A673 (cell line): ENCODE data around the gene TSPEAR. TPM values are rescaled to one million over a fixed set of nuclear protein-coding genes. Genes with fewer than 3 reads are reported as not detected.

ENCODE experiments used
- BruUV-seq: library from RNA; stranded (reverse); fragments of 400-500 nt; replicated peaks from 2 replicates; lab custom pipeline; 2021; lab: Mats Ljungman, UMichigan
- CTCF ChIA-PET: fragments of 300-600 bp; sonication (Branson Sonifier 250); formaldehyde crosslinking; loops from one replicate; lab custom pipeline; 2022; ENCODE audit warnings: antibody characterized with exemption; lab: Charles Lee
- POLR2A ChIA-PET: fragments of 300-600 bp; sonication (Branson Sonifier 250); formaldehyde crosslinking; loops from one replicate; lab custom pipeline; 2022; ENCODE audit warnings: antibody characterized with exemption; ENCODE audit not compliant: low non-redundant PET; lab: Charles Lee
- DNase-seq: peaks from one replicate; pipeline ENCODE4 v3.0.0-alpha.2; 2015; ENCODE audit warnings: low spot score
- H3K27ac ChIP-seq: fragments of 200-600 bp; sonication (generic); 2 replicates; pipeline ENCODE4 v1.5.1; 2016; ENCODE audit warnings: mixed run types, low read depth, mild to moderate bottlenecking, mixed read lengths, antibody characterized with exemption, low read length; ENCODE audit not compliant: poor library complexity, severe bottlenecking
- H3K27me3 ChIP-seq: fragments of 200-600 bp; sonication (generic); replicated peaks from 2 replicates; pipeline ENCODE4 v1.6.1; 2017; ENCODE audit warnings: mixed run types, low read depth, mild to moderate bottlenecking, mixed read lengths, antibody characterized with exemption, low read length; ENCODE audit not compliant: insufficient read depth, poor library complexity
- H3K36me3 ChIP-seq: fragments of 200-600 bp; sonication (generic); 2 replicates; pipeline ENCODE4 v1.6.1; 2016; ENCODE audit warnings: mixed run types, mild to moderate bottlenecking, mixed read lengths, antibody characterized with exemption, low read length; ENCODE audit not compliant: insufficient read depth, poor library complexity, severe bottlenecking
- H3K4me1 ChIP-seq: fragments of 200-600 bp; sonication (generic); 2 replicates; pipeline ENCODE4 v1.6.1; 2017; ENCODE audit warnings: mixed run types, mild to moderate bottlenecking, mixed read lengths, antibody characterized with exemption, low read length; ENCODE audit not compliant: insufficient read depth, poor library complexity, severe bottlenecking
- H3K4me3 ChIP-seq: fragments of 200-600 bp; sonication (generic); 2 replicates; pipeline ENCODE4 v1.5.1; 2016; ENCODE audit warnings: low read depth, mixed run types, mild to moderate bottlenecking, mixed read lengths, low read length; ENCODE audit not compliant: poor library complexity, severe bottlenecking
- H3K9me3 ChIP-seq: fragments of 200-600 bp; sonication (generic); 2 replicates; pipeline ENCODE4 v1.6.1; 2016; ENCODE audit warnings: mixed run types, low read depth, mild to moderate bottlenecking, mixed read lengths, antibody characterized with exemption, low read length; ENCODE audit not compliant: poor library complexity, severe bottlenecking
- EZH2 ChIP-seq: fragments of 200-600 bp; sonication (generic); IDR thresholded peaks from 2 replicates; pipeline ENCODE4 v1.6.1; 2017; ENCODE audit warnings: borderline replicate concordance, low read depth, mild to moderate bottlenecking, mixed read lengths, antibody characterized with exemption, low read length; ENCODE audit not compliant: poor library complexity, severe bottlenecking
- intact Hi-C: fragments of 100-400 bp; cut with micrococcal nuclease; formaldehyde crosslinking; loops from one replicate; pipeline ENCODE4 v1.10.0; 2022; ENCODE audit not compliant: unreplicated experiment
- total RNA-seq: library from RNA; stranded (reverse); gene quantifications from 2 replicates; pipeline ENCODE4 v1.2.3, GENCODE V29; 2021
- TF ChIP-seq, protein P1 (sequence below): fragments of 300-800, 200-600 bp; sonication (generic); conservative IDR thresholded peaks from 2 replicates; pipeline ENCODE4 v1.5.1; 2017; ENCODE audit warnings: low read depth, mild to moderate bottlenecking, antibody characterized with exemption, low read length, moderate library complexity, mixed read lengths

TSPEAR gene
- total RNA-seq, 1 experiment from 2014 or later, result 8.3 TPM

DNA sequence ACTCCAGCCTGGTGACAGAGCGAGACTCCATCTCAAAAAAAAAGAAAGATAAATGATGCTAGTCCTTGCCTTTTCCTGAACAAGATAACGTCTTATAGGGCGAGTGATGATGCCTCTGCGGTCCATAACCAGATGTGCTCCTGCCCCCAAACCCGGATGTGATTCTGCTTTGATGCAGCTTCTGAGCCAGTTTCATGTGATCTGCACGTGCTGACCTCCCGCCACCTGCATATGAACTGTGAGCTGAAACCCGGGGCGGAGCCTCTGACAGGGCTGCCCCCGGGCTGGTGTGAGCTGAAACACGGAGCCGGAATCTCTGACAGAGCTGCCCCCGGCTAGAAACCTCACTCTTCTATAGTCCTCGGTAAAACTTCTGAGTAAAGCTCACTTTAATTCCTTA, 58.2 kb downstream of the TSPEAR start:
- no peak for DNase-seq
- Histone ChIP-seq H3K9me3 (no peaks in the 10 kb centered on the region), H3K36me3 (no peaks in the 10 kb centered on the region), H3K27me3 (no peaks in the 10 kb centered on the region), H3K27ac (no peak overlapping the region), H3K4me3 (no peak overlapping the region), H3K4me1 (no peaks in the 10 kb centered on the region)
- BruUV-seq, result no TSS peak
- intact Hi-C loops, result no loop called here
- ChIA-PET CTCF (no interaction called here), POLR2A (interaction anchor here (0.6 kb wide), 1 partner anchor 140 kb away, joined by 4 read pairs; no protein-coding TSS in a partner anchor)
- TF ChIP-seq, protein P1, sequence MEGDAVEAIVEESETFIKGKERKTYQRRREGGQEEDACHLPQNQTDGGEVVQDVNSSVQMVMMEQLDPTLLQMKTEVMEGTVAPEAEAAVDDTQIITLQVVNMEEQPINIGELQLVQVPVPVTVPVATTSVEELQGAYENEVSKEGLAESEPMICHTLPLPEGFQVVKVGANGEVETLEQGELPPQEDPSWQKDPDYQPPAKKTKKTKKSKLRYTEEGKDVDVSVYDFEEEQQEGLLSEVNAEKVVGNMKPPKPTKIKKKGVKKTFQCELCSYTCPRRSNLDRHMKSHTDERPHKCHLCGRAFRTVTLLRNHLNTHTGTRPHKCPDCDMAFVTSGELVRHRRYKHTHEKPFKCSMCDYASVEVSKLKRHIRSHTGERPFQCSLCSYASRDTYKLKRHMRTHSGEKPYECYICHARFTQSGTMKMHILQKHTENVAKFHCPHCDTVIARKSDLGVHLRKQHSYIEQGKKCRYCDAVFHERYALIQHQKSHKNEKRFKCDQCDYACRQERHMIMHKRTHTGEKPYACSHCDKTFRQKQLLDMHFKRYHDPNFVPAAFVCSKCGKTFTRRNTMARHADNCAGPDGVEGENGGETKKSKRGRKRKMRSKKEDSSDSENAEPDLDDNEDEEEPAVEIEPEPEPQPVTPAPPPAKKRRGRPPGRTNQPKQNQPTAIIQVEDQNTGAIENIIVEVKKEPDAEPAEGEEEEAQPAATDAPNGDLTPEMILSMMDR, result no peak
- TF ChIP-seq EZH2, result no peak

DNA sequence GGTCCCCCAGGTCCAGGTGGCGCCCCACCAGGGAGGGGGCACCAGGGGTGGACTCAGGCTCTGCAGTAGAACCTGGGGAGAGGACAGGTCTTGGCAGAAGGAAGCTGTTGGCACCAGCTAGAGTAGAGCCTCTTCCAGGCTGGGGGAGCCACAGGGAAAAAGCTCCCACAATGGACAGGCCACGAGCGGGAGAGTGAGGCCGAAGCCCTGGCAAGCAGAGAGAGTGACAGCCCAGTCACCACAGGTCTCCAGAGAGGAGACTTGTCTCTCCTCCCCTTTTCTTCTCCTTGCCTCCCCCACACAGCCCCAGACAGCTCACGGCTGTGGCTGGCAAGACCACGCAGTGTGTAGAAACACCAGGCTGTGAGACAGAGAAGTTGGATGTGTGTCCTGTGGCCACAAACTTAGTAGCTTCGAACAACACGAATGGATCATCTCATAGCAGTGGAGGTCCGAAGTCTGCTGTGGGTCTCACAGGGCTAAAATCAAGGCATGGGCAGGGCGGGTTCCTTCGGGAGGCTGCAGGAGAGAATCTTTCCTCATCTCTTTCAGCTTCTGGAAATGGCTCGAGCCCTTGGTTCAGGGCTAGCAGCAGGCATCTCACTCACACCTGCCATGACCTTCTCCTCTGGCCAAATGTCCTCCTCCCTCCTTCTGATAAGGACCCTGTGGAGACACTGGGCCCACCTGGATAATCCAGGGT, 60.2 kb downstream of the TSPEAR start:
- Histone ChIP-seq H3K9me3 (no peaks in the 10 kb centered on the region), H3K36me3 (no peaks in the 10 kb centered on the region), H3K4me3 (no peak overlapping the region), H3K27ac (no peak overlapping the region), H3K27me3 (no peaks in the 10 kb centered on the region), H3K4me1 (no peaks in the 10 kb centered on the region)
- intact Hi-C loops, result no loop called here
- no peak for DNase-seq
- POLR2A ChIA-PET, result interaction anchor here (0.5 kb wide), 1 partner anchor 149 kb away, joined by 3 read pairs; no protein-coding TSS in a partner anchor
- CTCF ChIA-PET, result no interaction called here
- BruUV-seq, result no TSS peak
- TF ChIP-seq, protein P1, result no peak
- TF ChIP-seq EZH2, result no peak

DNA sequence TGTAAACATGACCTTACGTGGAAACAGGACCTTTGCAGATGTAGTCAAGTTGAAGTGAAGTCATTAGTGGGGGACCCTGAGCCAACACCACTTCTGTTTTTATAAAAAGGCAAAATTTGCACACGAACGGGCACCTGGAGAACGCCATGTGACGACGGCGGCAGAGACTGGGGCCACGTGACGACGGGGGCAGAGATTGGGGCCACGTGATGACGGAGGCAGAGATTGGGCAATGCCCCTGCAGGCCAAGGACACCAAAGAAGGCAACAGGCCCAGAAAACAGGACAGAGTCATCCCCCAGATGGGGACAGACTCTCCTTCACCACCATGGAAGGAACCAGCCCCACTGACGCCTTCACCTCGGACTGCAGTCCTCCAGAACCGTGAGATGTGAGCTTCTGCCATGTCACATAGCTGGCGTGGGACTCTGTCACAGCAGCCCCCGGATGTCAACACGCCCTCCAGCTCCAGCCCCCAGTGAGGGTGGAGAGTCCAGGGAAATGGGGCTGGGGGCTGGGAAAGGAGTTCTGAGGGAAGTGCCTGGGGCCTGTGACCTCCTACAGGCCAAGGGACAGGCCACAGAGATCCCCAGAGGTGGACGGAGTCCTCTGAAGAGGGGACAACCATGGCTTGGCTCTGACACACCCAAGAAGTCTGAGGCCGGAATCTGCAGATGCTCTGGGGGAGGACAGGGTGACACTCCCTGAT, 61.0 kb downstream of the TSPEAR start:
- TF ChIP-seq EZH2, result no peak
- TF ChIP-seq, protein P1, result no peak
- no peak overlapping the region for H3K4me3 ChIP-seq
- no peaks in the 10 kb centered on the region for H3K4me1 ChIP-seq
- H3K27ac ChIP-seq, result no peak overlapping the region
- no peaks in the 10 kb centered on the region for H3K36me3 ChIP-seq
- CTCF ChIA-PET, result no interaction called here
- DNase-seq, result no peak
- H3K27me3 ChIP-seq, result no peaks in the 10 kb centered on the region
- no peaks in the 10 kb centered on the region for H3K9me3 ChIP-seq
- POLR2A ChIA-PET, result interaction anchor here (0.5 kb wide), 1 partner anchor 150 kb away, joined by 3 read pairs; no protein-coding TSS in a partner anchor
- BruUV-seq, result no TSS peak
- intact Hi-C loops, result no loop called here
